ENCODE measurements around the gene LHX6.
A peak's percentile ranks its signal among the peaks of the same experiment; 100 is the strongest.

Gene LHX6

DNA sequence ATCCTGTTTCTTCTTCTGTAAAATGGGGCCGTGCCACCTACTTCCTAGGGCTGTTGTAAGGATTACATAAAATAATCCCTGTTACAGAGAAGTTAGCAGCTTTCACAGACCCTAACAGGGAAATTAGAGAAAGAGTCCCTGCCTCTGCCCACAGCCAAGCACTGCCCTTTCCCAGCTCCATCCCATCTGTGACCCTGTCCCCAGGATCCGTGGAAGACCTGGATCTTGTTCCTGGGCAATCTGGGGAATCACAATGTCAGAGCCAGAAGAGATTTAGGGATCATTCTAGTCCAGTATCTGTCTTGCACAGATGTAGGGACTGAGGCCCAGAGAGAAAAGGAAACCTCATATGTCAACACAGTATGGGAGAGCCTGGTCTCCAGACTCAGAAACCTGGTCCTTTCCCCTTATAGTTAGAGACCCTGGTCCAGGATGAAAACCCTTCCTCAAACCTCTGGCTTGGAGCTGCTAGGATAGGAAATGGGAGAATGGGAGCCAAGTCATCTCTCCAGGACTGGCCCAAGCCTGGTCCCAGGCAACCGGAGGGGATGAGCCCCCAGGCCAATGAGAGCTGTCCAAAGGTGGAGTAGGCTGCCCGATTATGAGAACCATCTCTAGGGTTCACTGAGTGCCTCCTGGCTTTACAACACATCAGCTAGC lies 12.5 kb downstream of the LHX6 start:
- DNase-seq (ENCODE audit: low read depth in 2 of 2) = no peak

DNA sequence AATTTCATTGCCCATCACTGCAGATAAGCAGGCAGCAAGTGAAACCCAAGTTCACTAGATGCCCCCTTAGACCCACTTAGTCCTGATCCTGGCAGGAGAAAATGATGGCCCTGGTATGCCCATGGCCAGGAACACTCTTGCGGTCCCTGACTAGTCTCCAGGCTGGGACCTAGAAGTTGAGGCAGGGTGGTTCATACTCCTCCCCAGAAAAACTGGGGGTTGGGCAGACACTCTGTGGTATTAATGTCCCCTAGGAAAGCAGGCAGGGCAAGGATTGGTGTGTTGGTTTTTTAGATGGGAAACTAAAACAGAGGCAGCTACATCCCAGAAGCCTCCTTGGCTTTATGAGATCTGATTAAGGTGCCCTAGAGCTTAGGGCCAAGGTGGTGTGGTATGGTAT lies 13.1 kb downstream of the LHX6 start:
- no peak for DNase-seq (ENCODE audit: low read depth in 2 of 2)

DNA sequence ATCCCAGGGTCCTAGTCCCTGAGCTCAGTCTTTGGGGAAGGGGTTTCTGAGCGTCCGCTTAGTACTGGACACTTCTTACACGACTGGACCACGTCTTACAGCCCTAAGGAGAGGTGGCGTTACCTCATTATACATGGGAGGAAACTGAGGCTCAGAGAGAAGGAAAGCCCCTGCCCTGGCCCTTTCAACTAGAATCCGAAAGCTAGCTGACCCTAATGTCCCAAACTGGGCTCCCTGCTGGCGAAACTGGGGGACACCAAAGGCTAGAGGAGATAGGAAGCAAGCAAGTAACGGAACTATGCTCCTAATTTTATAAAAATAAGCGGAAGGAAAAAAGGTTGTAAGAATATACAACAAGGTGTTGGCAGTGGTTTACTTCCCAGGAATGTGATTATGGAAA lies 14.2 kb downstream of the LHX6 start:
- no peak for DNase-seq (ENCODE audit: low read depth in 2 of 2)

DNA sequence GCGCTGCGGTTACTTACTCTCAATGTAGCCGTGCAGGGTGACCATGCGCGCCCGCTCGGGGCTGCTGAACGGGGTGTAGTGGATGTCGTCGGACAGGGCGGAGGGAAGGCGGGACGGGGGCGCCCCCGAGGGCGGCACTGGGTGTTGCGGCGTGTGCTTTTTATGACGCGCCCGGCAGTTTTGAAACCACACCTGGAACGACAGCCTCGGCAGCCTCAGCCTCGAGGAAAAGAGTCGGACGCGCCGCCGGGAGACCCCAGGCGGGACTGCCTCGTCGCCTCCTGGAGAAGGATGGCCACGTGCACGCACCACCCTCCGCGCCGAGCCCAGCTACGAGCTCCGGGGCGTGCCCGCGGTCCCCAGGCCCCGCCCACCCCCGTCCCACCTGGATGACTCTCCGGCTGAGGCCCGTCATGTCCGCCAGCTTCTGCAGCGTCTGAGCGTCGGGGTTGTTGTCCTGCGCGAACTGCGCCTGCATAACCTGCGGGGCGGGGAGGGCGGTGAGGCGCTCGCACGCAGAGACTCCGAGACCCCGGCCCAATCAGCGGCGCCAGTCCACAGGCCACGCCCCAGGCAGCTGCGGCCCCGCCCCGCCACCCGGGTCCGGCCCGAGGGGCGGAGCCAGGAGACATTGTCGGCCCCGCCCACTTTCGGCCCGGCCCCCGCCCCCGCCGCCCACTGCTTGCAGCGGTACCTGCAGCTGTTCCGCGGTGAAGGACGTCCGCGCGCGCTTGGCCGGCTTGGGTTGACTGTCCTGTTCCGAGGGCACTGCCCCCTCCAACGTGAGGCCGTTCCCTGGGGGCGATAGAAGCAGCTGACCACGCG lies 15.0 kb downstream of the LHX6 start:
- peak in 1 of 2 donors; percentile 7 for DNase-seq (ENCODE audit: low read depth in 2 of 2)

DNA sequence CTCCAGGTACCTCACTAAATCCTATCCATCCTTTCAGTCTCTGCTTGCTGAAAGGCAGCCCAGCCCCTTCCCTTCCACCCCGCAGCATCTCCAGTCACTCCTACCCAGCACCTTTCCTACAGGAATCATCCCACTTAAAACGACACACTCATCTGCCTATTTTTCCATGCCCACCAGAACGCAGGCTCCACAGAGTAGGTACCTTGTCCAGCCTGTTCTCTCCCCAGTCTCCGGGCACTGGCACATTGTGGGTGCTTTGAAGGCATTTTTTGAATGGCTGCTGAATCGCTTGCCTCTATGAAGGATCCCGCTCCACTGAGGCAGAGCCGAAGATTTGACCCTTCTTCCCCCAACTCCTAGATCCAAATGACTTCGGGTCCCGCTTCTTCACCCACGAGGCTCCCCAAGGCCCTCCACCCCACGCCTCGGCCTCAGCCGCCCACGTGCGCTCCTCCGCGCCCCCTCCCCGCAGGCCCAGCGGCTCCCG lies 15.6 kb downstream of the LHX6 start:
- DNase-seq (ENCODE audit: low read depth in 2 of 2) = no peak

DNA sequence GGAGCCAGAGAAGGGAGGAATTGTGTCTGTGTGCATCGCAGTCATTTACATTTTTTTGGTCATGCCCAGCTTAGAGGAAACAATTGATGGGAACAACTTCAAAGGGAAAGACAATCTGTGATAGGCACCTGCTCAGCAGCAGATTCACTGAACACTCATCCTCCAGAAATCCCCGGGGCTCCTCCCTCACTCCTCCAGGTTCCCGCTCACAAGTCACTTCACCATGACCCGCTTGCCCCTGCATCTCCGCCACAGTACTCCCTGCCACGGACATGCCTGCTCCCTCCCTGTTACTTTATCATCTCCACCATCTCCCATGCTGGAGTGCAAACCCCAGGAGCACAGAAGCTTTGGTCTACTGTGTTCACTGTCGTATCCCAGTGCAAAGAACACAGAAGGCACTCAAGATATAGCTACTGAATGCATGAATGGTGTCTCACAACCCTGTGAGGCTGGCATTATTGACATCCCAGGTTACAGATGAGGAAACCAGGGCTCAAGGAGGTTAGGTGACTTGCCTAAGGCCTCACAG lies 16.2 kb downstream of the LHX6 start:
- no peak for DNase-seq (ENCODE audit: low read depth in 2 of 2)

DNA sequence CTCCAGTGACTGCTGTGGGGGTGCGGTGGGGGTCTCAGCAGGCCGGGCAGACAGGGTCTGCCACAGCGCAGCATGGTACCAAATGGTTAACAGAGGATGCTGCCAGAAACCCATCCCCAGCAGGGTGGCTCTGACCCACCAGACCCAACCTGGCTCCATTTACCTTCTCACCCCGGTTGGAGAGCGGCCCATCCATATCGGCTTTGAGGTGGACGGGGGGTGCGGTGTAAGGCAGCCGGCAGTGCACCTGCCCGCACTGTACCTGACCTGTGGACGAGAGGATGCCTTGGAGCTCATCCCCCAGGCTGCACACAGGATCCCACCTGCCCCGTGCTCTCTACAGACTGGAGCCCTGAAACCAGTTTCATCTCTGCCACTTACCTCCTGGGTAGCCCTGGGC lies 19.3 kb downstream of the LHX6 start:
- no peak for DNase-seq (ENCODE audit: low read depth in 2 of 2)

DNA sequence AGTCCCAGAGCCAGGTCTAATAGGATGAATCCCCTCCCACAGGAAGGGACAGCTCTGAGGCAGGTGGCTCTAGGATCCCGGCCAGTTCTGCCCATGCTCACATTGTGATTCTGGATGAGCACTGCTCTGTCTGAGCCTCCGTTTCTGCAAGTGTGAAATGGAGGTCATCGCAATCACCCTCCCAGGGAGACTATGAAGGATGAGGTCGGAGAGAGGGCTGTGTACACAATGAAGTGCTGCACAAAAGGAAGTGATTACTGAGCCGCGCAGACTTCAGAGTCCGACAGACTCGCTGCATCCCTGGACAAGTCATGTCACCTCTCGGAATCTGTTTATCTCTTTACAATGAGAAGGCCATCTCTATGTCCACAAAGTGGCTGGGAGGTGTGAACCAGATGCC lies 21.7 kb downstream of the LHX6 start:
- no peak for DNase-seq (ENCODE audit: low read depth in 2 of 2)

DNA sequence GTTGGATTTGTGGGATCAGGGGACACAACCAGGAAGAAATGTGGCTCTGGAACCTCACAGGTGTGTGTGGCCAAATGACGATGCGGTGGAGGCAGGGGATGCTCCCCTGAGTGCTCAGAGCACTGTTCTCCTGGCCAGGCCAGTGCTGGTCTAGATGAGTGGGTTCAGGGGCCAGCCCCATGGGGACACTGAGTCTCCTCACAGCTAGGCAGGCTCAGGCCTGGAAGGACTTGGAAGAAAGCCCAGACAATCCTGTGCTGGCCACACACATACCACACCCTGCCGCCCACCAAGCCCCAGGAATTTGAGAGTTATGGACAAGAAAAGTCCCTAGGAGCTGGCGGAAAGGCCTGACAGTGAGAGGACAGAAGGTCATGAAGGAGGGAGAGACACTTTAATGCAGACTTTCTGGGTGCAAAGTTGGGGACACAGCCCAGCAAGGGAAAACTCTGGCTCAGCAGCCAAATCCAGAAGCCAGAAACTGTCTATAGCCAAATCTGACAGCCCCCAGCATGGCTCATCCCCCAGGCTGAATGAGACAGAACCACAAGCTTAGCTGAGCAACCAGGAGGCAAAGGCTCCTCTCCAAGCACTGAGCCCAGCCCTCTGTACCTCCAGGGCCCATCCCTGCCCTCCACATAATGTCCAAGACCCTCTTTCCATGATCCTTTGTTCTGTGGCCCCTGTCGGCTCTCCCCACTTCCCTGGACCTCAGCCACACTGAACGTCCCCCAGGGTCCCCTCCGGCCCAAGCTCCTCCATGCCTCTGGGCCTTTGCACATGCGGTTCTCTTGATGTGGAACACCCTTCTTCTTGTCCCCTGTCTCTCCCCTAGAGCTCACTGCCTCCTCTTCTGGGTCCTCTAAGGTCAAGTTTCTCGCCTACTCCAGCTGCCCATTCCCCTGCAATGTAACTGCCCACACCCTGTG lies 22.4 kb downstream of the LHX6 start:
- no peak for DNase-seq (ENCODE audit: low read depth in 2 of 2)

DNA sequence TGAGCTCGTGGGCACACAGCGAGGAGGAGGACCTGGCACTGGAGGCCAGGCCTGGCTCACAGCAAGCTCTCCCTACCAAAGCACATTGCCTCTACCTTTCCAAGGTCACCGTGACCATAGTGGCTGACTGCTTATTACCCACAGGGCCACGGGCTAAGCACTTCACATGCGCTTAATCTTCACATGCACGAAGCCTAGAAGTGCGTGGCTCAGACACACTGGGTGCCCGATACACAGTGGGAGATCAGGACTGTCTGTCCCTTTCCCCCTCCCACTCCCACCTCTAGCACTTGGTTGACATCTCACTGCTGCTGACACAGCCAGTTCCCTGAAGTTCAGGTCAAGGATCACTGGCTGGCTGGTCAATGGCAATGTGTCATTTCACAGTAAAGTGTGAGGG lies 23.6 kb downstream of the LHX6 start:
- DNase-seq (ENCODE audit: low read depth in 2 of 2) = no peak

DNA sequence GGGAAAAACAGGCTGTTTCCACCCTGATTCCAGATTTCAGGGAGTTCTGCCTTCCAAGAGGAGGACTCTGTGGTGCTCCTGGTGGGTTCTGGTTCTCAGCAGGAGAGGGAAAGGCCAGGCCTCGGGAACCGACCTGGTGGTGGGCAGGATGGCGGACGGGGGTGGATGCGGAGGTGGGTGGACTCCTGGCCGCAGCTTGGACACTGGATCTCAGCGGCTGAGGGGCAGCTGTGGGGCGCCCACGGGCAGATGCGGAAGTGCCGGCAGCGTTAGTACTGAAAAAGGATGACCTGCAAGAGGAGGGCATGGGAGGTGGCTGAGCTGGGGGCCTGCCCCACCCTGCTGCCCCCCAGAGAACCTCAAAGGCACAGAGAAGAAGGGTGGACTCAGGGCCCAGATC lies 24.3 kb downstream of the LHX6 start:
- DNase-seq (ENCODE audit: low read depth in 2 of 2) = no peak

DNA sequence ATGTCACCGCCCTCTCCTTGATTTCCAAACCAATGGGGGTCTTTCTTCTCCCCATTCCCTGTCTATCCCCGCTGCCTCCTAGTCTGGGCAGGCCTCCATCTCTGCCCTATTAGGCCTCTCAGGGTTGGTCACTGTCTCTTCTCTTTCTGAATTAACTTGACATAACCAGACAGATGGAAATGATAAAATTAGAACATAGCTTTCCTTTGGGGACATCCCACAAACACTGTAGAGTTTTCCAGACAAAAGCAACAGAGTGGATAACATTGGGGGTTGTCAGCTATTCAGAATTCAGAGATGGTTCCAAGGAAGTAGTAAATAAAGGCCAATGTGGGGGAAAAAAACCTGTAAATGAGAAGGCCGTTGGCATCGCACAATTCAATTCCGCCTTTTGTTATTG lies 24.7 kb downstream of the LHX6 start:
- no peak for DNase-seq (ENCODE audit: low read depth in 2 of 2)

DNA sequence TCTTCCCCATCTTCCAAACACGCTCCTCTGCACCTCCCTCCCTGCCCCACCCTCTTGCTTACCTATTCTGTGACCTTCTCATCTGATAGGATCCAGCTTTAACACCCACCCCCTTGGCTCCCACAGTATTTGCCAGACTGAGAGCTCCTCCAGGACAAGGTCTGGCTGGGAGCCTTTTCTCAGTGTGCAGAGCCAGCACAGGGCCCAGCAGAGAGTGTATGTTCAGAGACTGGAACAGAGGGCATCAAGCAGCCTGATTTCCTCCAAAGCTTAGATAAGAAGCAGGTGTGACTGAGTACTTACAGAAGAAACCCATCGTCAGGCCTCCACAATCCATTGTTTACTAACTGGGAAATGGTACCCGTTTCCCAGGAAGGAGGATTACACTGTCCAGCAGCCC lies 26.6 kb downstream of the LHX6 start:
- DNase-seq (ENCODE audit: low read depth in 2 of 2) = no peak

DNA sequence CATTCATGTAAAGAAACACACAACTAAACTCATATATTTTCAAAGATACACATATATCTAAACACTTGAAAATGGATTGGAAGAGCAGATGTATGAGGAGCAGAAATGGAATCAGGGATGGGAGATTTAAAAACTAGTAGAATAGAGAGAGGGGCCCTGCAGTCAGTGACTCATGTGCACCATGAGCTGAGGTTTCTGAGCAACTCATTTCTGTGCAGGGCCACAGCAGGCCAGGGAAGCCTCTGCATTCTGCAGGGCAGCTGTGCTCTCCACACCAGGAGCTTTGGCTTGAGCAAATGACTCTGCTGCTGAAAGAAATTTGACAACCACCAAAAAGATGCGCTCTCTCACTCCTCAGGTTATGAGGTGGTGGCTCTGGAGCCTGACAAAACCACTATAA lies 27.1 kb downstream of the LHX6 start:
- DNase-seq (ENCODE audit: low read depth in 2 of 2) = no peak

DNA sequence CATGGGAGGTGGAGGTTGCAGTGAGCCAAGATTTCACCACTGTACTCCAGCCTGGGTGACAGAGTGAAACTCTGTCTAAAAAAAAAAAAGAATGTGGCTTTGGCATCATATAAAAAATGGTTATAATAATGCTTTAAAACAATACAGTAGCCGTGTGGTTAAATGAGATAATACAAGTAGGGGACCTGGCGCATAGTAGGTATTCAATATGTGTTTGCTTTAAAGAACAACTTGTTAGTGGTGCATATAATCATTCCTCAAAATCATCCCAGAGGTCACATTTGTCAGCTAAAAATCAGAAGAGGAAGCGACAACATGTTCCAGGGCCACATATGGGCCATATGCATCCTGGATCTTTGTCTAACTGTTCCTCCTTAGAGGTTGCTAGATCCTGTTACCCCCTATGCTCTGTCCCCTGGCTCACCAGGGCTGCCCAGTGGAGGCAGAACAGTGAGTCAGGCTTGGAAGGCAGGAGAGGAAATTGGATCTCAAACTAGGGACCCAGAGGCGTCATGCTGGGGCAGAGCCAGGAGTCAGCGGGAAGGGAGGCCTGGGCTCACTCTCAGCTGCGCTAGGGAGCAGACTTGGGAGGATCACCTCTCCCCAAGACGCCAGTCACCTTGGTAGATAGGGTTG lies 27.7 kb downstream of the LHX6 start:
- no peak for DNase-seq (ENCODE audit: low read depth in 2 of 2)

DNA sequence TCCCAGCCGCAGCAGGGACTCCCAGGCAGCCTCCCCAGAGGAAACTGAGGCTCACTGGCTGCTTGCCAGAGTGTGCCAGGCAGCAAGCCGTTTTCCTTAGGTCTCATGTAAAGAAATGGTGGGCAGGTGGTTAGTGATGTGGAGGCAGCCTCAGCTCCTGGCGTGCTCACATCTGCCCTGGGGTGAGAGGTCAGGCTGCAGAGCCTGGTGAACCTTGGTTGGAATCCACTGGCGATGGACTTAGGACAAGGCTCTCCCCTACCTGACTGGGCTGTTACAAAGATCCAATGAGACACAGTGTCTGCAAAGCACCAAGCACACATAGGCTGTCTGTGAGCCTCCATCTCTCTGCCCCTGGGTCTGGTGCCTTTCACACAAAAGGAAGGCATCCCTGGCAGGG lies 30.9 kb downstream of the LHX6 start:
- DNase-seq (ENCODE audit: low read depth in 2 of 2) = no peak

DNA sequence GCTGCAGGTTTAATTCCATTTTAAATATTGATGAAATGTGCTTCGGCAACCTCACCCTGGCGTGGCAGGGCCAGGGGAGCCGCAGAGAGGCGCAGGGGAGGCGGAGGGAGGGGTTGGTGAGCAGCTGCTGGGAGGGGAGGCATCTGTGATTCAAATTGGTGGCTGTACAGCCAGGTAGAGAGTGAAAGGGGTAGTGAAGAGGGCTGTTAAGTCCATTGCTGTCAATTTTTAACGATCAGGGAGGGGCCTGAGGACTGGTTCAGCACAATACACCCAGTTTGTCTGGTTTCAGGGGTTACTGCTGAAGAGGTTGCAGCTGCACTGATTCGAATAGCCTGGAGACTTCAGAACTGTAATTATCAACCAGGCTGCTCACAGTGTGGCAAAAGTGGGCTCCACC lies 31.3 kb downstream of the LHX6 start:
- no peak for DNase-seq (ENCODE audit: low read depth in 2 of 2)

DNA sequence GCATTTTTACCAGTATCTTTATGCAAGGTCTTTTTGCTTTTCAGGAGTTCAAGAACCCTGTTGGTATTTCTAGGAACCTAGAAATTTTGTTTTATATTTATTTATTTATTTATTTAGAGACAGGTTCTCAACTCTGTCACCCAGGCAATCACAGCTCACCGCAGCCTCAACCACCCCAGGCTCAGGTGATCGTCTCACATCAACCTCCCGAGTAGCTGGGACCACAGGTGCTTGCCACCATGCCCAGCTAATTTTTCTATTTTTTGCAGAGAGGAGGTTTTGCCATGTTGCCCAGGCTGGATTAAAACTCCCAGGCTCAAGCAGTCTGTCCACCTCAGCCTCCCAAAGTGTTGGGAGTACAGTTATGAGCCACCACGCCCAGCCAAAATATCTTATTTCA lies 32.9 kb downstream of the LHX6 start:
- DNase-seq (ENCODE audit: low read depth in 2 of 2) = no peak

DNA sequence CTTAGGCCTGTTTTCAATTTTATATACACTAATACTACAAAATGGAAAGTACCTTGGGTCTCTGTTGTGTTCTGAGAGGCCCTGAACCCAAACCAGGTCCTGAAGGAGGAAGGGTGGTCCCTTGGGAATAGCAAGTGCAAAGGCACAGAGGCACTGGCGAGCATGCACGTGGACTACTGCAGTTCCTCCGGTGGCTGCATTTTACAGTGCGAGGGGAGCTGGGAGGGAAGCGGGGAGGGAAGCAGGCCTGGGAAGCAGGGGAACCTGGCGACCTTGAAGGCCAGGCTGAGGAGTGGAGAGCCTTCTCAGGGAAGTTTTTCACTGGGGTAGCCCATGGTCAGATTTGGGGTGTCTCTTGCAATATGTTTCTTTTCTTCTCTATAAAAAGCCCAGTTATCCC lies 35.1 kb downstream of the LHX6 start:
- no peak for DNase-seq (ENCODE audit: low read depth in 2 of 2)

DNA sequence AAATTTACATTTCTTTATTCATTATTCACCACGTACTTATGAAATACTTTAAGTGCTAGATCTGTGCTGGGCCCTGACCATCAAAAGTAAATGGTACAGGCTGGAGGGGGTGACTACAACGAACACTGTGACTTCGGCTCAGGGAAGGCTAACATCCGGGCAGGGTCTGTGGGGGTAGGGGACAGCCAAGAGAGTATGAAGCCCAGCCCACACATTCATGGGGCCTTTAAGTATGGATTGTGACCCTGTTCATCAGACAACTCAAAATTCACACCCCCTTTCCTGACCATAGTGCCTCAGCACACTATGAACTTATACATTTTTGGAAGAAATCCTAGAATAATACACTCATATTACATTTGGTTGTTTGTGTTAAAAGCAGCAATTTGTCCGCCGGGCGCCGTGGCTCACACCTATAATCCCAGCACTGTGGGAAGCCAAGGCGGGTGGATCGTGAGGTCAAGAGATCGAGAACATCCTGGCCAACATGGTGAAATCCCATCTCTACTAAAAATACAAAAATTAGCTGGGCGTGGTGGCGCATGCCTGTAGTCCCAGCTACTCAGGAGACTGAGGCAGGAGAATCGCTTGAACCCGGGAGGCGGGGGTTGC lies 35.7 kb downstream of the LHX6 start:
- no peak for DNase-seq (ENCODE audit: low read depth in 2 of 2)

DNA sequence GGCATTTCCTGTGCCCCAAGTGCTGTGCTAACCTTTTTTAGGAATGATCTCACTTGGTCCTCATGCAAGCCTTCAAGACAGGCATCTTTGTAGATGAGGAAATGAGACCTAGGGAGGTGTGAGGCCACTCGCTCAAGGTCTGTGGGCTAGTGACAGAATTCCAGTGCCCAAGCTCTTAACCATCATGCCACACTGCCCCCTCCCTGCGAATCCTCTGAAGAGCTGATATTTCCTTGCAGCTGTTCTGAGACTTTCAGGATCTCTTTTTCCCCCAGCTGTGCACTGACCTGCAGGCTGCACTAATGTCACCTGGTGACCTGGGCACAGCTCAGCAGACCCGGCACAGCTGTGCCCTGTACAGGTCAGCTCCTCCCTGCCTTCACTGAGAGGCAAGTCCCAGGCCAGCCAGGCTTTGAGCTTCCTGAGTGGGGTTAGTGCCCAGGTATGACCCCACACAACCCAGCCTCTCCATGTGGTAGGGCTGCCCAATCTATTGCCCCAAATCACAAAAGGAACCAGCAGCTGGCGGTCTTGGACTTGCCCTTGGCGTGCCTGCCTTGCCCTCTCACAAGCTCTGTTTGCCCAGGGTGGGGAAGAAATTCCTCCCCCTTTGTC lies 36.4 kb downstream of the LHX6 start:
- DNase-seq (ENCODE audit: low read depth in 2 of 2) = no peak

Measured in stimulated activated CD8-positive, alpha-beta memory T cell treated with anti-CD3 and anti-CD28 coated beads, Interleukin-7, amount 100 ng/mL, for 1 hour (primary cell).